Gastrocnemius medialis (tissue), 4 donors: ENCODE data around the gene VSTM1.

Source experiments
- CTCF ChIP-seq, 5 experiments: fragments of 450-650 bp in 3 of 5; fragments of 200-600 bp in 2 of 5; sonication (generic) in 2 of 5; IDR thresholded peaks in 4 of 5; conservative IDR thresholded peaks in 1 of 5; 1 replicate in 4 of 5; 2 replicates in 1 of 5; pipeline ENCODE4 v1.5.1; 2016 to 2019; ENCODE audit warnings: antibody characterized with exemption in 5 of 5, mild to moderate bottlenecking in 3 of 5, moderate library complexity in 3 of 5
- POLR2A ChIP-seq, 2 donors: fragments of 450-650 bp; IDR thresholded peaks; one replicate each; pipeline ENCODE4 v1.6.1; 2017; ENCODE audit warnings: antibody characterized with exemption in 2 of 2, mild to moderate bottlenecking in 2 of 2, moderate library complexity in 2 of 2

GRCh38 chr19:54099190-54099902 is 35.6 kb upstream of the VSTM1 start:
- TF ChIP-seq CTCF (IDR thresholded peaks at IDR 0.05 in 4 of 5, conservative IDR thresholded peaks at IDR 0.05 in 1 of 5): no peak
- no peak for TF ChIP-seq POLR2A (IDR thresholded peaks at IDR 0.05)
